OCI-LY3 (cell line): ENCODE data around the gene VPS8.

Source experiments
- H2AFZ ChIP-seq: fragments of 200-600, 300-600 bp; shearing (Covaris generic); 2 replicates; pipeline ENCODE4 v1.6.0; 2014; ENCODE audit warnings: antibody characterized with exemption, low read depth, low read length
- H3K27ac ChIP-seq: fragments of 200-600, 300-600 bp; sonication (generic); 2 replicates; pipeline ENCODE4 v1.5.1; 2014; ENCODE audit warnings: mild to moderate bottlenecking, low read length, moderate library complexity, mixed read lengths
- H3K27me3 ChIP-seq: fragments of 200-600, 300-600 bp; sonication (generic); 2 replicates; pipeline ENCODE4 v1.6.1; 2014; ENCODE audit warnings: low read depth, low read length, mixed read lengths
- H3K36me3 ChIP-seq: fragments of 200-600, 300-600 bp; sonication (generic); replicated peaks from 2 replicates; pipeline ENCODE3; 2014; ENCODE audit warnings: low read depth, low read length, mixed read lengths
- H3K4me1 ChIP-seq: fragments of 300-600, 200-600 bp; sonication (generic); 2 replicates; pipeline ENCODE4 v1.6.1; 2014; ENCODE audit warnings: low read length, mixed read lengths
- H3K4me2 ChIP-seq: fragments of 200-600, 300-600 bp; sonication (generic); 2 replicates; pipeline ENCODE4 v1.6.1; 2014; ENCODE audit warnings: low read length, mixed read lengths
- H3K4me3 ChIP-seq: fragments of 300-600, 200-600 bp; sonication (generic); 2 replicates; pipeline ENCODE4 v1.5.1; 2014; ENCODE audit warnings: antibody characterized with exemption, mild to moderate bottlenecking, low read length, moderate library complexity
- H3K79me2 ChIP-seq: fragments of 300-600, 200-600 bp; shearing (Covaris generic); 2 replicates; pipeline ENCODE4 v1.6.1; 2014; ENCODE audit warnings: mild to moderate bottlenecking, low read length, mixed read lengths
- H3K9ac ChIP-seq: fragments of 300-600, 200-600 bp; shearing (Covaris generic); 2 replicates; pipeline ENCODE4 v1.6.0; 2014; ENCODE audit warnings: mild to moderate bottlenecking, low read length, moderate library complexity
- H3K9me3 ChIP-seq: fragments of 200-600, 300-600 bp; shearing (Covaris generic); 2 replicates; pipeline ENCODE4 v1.6.1; 2014; ENCODE audit warnings: low read length, mixed read lengths; ENCODE audit not compliant: insufficient read depth
- H4K20me1 ChIP-seq: fragments of 200-600, 300-600 bp; sonication (generic); 2 replicates; pipeline ENCODE4 v1.6.1; 2016; ENCODE audit warnings: low read length, mixed read lengths; ENCODE audit not compliant: insufficient read depth
- EZH2phosphoT487 ChIP-seq: fragments of 200-600 bp; shearing (Covaris generic); IDR thresholded peaks from 2 replicates; pipeline ENCODE4 v1.6.1; 2018; ENCODE audit warnings: antibody characterized with exemption, mixed run types, low read depth
- TF ChIP-seq, protein P1 (sequence below): fragments of 200-600, 300-600 bp; sonication (generic); IDR thresholded peaks from 2 replicates; pipeline ENCODE4 v1.5.1; 2014; ENCODE audit warnings: antibody characterized with exemption, low read length, low read depth

VPS8 gene

DNA sequence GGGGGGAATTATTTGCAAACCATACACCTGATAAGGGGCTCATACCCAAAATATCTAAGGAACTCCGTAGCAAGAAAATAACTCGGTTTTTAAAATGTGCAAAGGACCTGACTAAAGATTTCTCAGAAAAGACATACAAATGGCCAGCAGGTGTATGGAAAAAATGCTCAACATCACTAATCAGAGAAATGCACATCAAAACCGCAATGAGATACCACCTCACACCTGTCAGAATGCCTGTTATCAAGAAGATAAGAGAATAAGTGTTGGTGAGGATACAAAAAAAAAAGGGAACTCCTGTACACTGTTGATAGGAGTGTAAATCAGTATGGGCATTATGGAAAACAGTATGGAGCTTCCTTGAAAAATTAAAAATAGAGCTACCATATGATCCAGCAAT lies 251.5 kb downstream of the VPS8 start:
- no peak overlapping the region for H2AFZ ChIP-seq

DNA sequence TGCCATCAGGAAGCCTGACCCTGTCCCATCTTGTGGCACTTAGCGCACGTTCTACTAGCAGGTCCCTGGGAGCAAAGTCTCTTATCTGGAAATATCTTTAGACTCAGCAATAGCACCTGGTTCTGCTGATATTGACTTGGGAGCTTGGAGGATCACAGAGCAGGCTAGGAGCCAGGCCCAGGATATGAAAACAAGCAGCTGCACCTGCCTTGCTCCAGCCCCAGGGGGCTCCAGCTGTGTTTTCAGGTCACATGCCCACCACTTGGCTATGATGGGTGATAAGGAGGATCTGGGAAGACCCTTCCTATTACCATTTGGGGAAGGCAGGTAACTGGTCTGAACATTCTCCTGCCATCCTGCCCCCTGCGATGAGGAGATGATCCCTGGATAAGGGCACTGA lies 253.1 kb downstream of the VPS8 start:
- Histone ChIP-seq H3K36me3 (no peaks in the 10 kb centered on the region), H2AFZ (no peak overlapping the region), H3K9ac (no peak overlapping the region), H3K9me3 (peaks cover 3% of the 10 kb centered on the region; the same call in 1 of the 2 replicates), H3K4me1 (no peaks in the 10 kb centered on the region), H4K20me1 (no peaks in the 10 kb centered on the region), H3K4me2 (no peak overlapping the region), H3K27ac (no peak overlapping the region), H3K4me3 (no peak overlapping the region), H3K79me2 (no peaks in the 10 kb centered on the region), H3K27me3 (no peaks in the 10 kb centered on the region)
- TF ChIP-seq, protein P1, sequence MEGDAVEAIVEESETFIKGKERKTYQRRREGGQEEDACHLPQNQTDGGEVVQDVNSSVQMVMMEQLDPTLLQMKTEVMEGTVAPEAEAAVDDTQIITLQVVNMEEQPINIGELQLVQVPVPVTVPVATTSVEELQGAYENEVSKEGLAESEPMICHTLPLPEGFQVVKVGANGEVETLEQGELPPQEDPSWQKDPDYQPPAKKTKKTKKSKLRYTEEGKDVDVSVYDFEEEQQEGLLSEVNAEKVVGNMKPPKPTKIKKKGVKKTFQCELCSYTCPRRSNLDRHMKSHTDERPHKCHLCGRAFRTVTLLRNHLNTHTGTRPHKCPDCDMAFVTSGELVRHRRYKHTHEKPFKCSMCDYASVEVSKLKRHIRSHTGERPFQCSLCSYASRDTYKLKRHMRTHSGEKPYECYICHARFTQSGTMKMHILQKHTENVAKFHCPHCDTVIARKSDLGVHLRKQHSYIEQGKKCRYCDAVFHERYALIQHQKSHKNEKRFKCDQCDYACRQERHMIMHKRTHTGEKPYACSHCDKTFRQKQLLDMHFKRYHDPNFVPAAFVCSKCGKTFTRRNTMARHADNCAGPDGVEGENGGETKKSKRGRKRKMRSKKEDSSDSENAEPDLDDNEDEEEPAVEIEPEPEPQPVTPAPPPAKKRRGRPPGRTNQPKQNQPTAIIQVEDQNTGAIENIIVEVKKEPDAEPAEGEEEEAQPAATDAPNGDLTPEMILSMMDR: no peak
- no peak for TF ChIP-seq EZH2phosphoT487

More for the DNA sequence above, 251.5 kb downstream of the VPS8 start:
- no peaks in the 10 kb centered on the region for H4K20me1 ChIP-seq
- no peak overlapping the region for H3K4me2 ChIP-seq
- H3K79me2 ChIP-seq: no peaks in the 10 kb centered on the region
- TF ChIP-seq EZH2phosphoT487: no peak
- TF ChIP-seq, protein P1: no peak
- H3K9ac ChIP-seq: no peak overlapping the region
- no peaks in the 10 kb centered on the region for H3K36me3 ChIP-seq
- no peak overlapping the region for H3K4me3 ChIP-seq
- no peaks in the 10 kb centered on the region for H3K27me3 ChIP-seq
- peaks cover 3% of the 10 kb centered on the region; the same call in 1 of the 2 replicates for H3K9me3 ChIP-seq
- no peaks in the 10 kb centered on the region for H3K4me1 ChIP-seq
- no peak overlapping the region for H3K27ac ChIP-seq

DNA sequence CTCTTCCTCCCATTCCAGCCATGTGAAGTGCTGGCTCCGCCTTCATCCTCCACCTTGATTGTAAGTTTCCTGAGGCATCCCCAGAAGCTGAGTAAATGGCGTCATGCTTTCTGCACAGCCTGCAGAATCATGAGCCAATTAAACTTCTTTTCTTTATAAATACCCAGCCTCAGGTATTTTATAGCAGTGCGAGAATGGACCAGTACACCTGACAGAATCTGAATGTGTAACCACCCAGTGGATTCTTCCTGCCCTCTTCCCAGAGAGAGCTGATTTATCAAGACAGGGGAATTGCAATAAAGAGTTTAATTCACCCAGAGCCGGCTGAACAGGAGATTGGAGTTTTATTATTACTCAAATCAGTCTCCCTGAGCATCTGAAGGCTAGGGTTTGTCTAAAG lies 254.3 kb downstream of the VPS8 start:
- Histone ChIP-seq H4K20me1 (no peaks in the 10 kb centered on the region), H3K27me3 (no peaks in the 10 kb centered on the region), H3K9me3 (no peaks in the 10 kb centered on the region), H3K79me2 (no peaks in the 10 kb centered on the region), H3K36me3 (no peaks in the 10 kb centered on the region), H2AFZ (no peak overlapping the region), H3K4me1 (no peaks in the 10 kb centered on the region), H3K4me2 (no peak overlapping the region), H3K27ac (no peak overlapping the region), H3K9ac (no peak overlapping the region), H3K4me3 (no peak overlapping the region)
- no peak for TF ChIP-seq EZH2phosphoT487
- TF ChIP-seq, protein P1: no peak

DNA sequence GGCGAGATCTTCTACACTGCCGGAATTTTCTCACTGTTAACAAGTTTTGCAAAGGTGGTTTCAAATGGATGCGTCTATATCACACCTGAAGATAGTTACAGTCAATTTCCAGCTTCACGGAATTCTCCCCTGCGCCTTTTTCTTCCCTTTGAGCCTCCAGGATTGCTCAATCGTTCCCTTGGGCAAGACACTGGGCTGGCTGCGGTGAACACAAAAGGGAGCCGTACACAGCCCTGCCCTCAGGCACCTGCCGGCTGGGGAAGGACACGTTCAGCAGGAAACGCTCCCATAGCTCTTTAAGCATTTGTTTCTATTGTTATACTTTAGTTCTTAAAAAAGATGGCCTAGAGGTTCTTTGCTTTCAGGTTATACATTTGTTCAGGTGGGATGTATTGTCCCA lies 255.2 kb downstream of the VPS8 start:
- Histone ChIP-seq H3K4me3 (no peak overlapping the region), H3K79me2 (no peaks in the 10 kb centered on the region), H3K9ac (no peak overlapping the region), H3K36me3 (no peaks in the 10 kb centered on the region), H2AFZ (no peak overlapping the region), H3K4me2 (no peak overlapping the region), H3K27ac (no peak overlapping the region), H3K9me3 (no peaks in the 10 kb centered on the region), H4K20me1 (no peaks in the 10 kb centered on the region), H3K27me3 (no peaks in the 10 kb centered on the region), H3K4me1 (no peaks in the 10 kb centered on the region)
- TF ChIP-seq, protein P1: no peak
- no peak for TF ChIP-seq EZH2phosphoT487
